ENCODE data around the gene CEACAM8.

DNA sequence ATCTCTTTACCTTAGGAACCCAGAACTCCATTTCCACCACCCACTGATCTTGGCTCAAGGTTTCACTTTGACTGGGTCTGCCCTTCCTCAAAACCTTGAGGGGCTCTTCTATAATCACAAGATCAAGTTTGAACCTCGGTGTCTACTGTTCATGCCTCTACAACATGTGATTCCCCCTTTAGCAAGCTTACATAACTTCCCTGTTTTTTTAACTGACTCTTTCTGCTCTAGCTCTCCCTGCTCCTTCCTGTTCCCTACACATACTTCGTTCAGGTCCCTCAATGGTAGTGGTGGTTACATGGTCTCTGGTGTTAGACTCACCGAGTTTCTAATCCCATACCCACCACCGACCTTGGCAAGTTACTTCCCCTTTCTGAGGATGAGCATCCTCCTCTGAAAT is 26.7 kb downstream of the CEACAM8 start:
- TF ChIP-seq, protein P1, sequence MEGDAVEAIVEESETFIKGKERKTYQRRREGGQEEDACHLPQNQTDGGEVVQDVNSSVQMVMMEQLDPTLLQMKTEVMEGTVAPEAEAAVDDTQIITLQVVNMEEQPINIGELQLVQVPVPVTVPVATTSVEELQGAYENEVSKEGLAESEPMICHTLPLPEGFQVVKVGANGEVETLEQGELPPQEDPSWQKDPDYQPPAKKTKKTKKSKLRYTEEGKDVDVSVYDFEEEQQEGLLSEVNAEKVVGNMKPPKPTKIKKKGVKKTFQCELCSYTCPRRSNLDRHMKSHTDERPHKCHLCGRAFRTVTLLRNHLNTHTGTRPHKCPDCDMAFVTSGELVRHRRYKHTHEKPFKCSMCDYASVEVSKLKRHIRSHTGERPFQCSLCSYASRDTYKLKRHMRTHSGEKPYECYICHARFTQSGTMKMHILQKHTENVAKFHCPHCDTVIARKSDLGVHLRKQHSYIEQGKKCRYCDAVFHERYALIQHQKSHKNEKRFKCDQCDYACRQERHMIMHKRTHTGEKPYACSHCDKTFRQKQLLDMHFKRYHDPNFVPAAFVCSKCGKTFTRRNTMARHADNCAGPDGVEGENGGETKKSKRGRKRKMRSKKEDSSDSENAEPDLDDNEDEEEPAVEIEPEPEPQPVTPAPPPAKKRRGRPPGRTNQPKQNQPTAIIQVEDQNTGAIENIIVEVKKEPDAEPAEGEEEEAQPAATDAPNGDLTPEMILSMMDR (IDR thresholded peaks at IDR 0.05) = no peak
- TF ChIP-seq POLR2AphosphoS5 (IDR thresholded peaks at IDR 0.05; ENCODE audit: insufficient read depth in 1 of 2, low read depth in 1 of 2) = no peak
- no peak for TF ChIP-seq POLR2A (IDR thresholded peaks at IDR 0.05)

Data from vagina (tissue), 2 donors.